Endodermal cell (in vitro differentiated cells): ENCODE results near the gene SBK1. TPM values are rescaled to one million over a fixed set of nuclear protein-coding genes. Genes with fewer than 3 reads are reported as not detected.

Source experiments
- DNase-seq: peaks from one replicate; pipeline ENCODE4 v3.0.0-alpha.2; 2017
- H3K27ac ChIP-seq: 2 replicates; pipeline ENCODE4 v1.5.1; 2013; ENCODE audit warnings: mild to moderate bottlenecking, low read depth, low read length, moderate library complexity
- H3K27me3 ChIP-seq: 2 replicates; pipeline ENCODE4 v1.6.1; 2013; ENCODE audit warnings: mild to moderate bottlenecking, low read length, moderate library complexity; ENCODE audit not compliant: insufficient read depth, control insufficient read depth, poor library complexity, severe bottlenecking
- H3K36me3 ChIP-seq: 2 replicates; pipeline ENCODE4 v1.7.0; 2013; ENCODE audit warnings: mild to moderate bottlenecking, low read length, moderate library complexity; ENCODE audit not compliant: control insufficient read depth, insufficient read depth
- H3K4me1 ChIP-seq: one replicate; pipeline ENCODE4 v1.7.0; 2013; ENCODE audit warnings: low read length; ENCODE audit not compliant: control insufficient read depth, insufficient read depth
- H3K4me3 ChIP-seq: 2 replicates; pipeline ENCODE4 v1.5.1; 2013; ENCODE audit warnings: mild to moderate bottlenecking, low read length, moderate library complexity
- H3K9ac ChIP-seq: 2 replicates; pipeline ENCODE4 v1.6.1; 2013; ENCODE audit warnings: mild to moderate bottlenecking, low read length, moderate library complexity; ENCODE audit not compliant: poor library complexity, severe bottlenecking; ENCODE audit errors: extremely low read depth
- H3K9me3 ChIP-seq: 2 replicates; pipeline ENCODE4 v1.6.1; 2013; ENCODE audit warnings: mild to moderate bottlenecking, low read length, moderate library complexity; ENCODE audit not compliant: control insufficient read depth
- H3K27ac Mint-ChIP-seq: 2 replicates; pipeline ENCODE4 v1.8.0; 2020; ENCODE audit warnings: mixed read lengths
- H3K27me3 Mint-ChIP-seq: 2 replicates; pipeline ENCODE4 v1.8.0; 2021; ENCODE audit warnings: mild to moderate bottlenecking, mixed read lengths; ENCODE audit not compliant: insufficient read depth
- H3K36me3 Mint-ChIP-seq: 2 replicates; pipeline ENCODE4 v1.8.0; 2020; ENCODE audit warnings: low read depth, mixed read lengths
- H3K4me1 Mint-ChIP-seq: 2 replicates; pipeline ENCODE4 v1.8.0; 2020; ENCODE audit warnings: mixed read lengths
- H3K4me3 Mint-ChIP-seq: 2 replicates; pipeline ENCODE4 v1.8.0; 2020; ENCODE audit warnings: mild to moderate bottlenecking, moderate library complexity, mixed read lengths
- H3K9me3 Mint-ChIP-seq: 2 replicates; pipeline ENCODE4 v1.8.0; 2020; ENCODE audit warnings: mild to moderate bottlenecking, mixed read lengths
- CTCF ChIP-seq: fragments of 200-600 bp; sonication (generic); conservative IDR thresholded peaks from 2 replicates; pipeline ENCODE4 v1.5.0; 2021; ENCODE audit warnings: antibody characterized with exemption, mild to moderate bottlenecking
- WGBS, 2 experiments: methylation state at CpG; one replicate each; pipeline versions ENCODE4 v1.1.5 to v1.1.7; 2013; ENCODE audit warnings: missing lambda C conversion rate in 2 of 2, mixed read lengths in 1 of 2; ENCODE audit not compliant: insufficient coverage in 1 of 2, insufficient read length in 1 of 2; 5-methylcytosine and 5-hydroxymethylcytosine counted together
- total RNA-seq, 2 donors: library from RNA; stranded (reverse); fragmentation: NEBNext Ultra II Directional in 1 of 2; extraction: Animal tissue kit (Norgen Biotek cat#: 25700) in 1 of 2; gene quantifications; 2 replicates in 1 of 2; 3 replicates in 1 of 2; pipeline ENCODE4 v1.2.1, GENCODE V29; 2021

Gene SBK1
- total RNA-seq, 2 donors from 2014 or later, result 55.9 to 62.5 TPM

- Histone ChIP-seq H3K27me3 (no peaks in the 10 kb centered on the region), H3K9me3 (no peaks in the 10 kb centered on the region), H3K4me3 (no peak overlapping the region), H3K36me3 (no peaks in the 10 kb centered on the region), H3K9ac (no peak overlapping the region), H3K4me1 (peaks cover under 1% of the 10 kb centered on the region), H3K27ac (no peak overlapping the region)
- no peak for TF ChIP-seq CTCF
- 92 to 94% methylated on average over 9 of the region's 9 CpGs for WGBS, 2 experiments
- Mint-ChIP-seq H3K27ac (no peak overlapping the region), H3K27me3 (no peaks in the 10 kb centered on the region), H3K4me3 (no peak overlapping the region), H3K4me1 (no peaks in the 10 kb centered on the region), H3K9me3 (no peaks in the 10 kb centered on the region), H3K36me3 (peaks cover 11% of the 10 kb centered on the region)
- no peak for DNase-seq
Measured at GRCh38 chr16:28285649-28286048, 6.7 kb upstream of the SBK1 start.

GRCh38 chr16:28288114-28288513, 4.2 kb upstream of the SBK1 start:
- no peak for DNase-seq
- peaks cover 4% of the 10 kb centered on the region for H3K4me1 Mint-ChIP-seq
- H3K4me3 Mint-ChIP-seq, result no peak overlapping the region
- H3K27me3 Mint-ChIP-seq, result no peaks in the 10 kb centered on the region
- no peak for TF ChIP-seq CTCF
- H3K36me3 Mint-ChIP-seq, result peaks cover 11% of the 10 kb centered on the region
- no peaks in the 10 kb centered on the region for H3K9me3 Mint-ChIP-seq
- 95 to 96% methylated on average over 5 to 7 of the region's 7 CpGs for WGBS, 2 experiments
- H3K36me3 ChIP-seq, result no peaks in the 10 kb centered on the region
- H3K4me3 ChIP-seq, result no peak overlapping the region
- H3K4me1 ChIP-seq, result peaks cover 3% of the 10 kb centered on the region
- H3K9ac ChIP-seq, result no peak overlapping the region
- no peak overlapping the region for H3K27ac Mint-ChIP-seq
- H3K27ac ChIP-seq, result peak overlapping the region; percentile 22
- H3K27me3 ChIP-seq, result no peaks in the 10 kb centered on the region
- H3K9me3 ChIP-seq, result no peaks in the 10 kb centered on the region

- peaks cover 6% of the 10 kb centered on the region for H3K4me1 Mint-ChIP-seq
Measured at GRCh38 chr16:28289048-28289447, 3.3 kb upstream of the SBK1 start.

More at GRCh38 chr16:28289048-28289447, 3.3 kb upstream of the SBK1 start:
- Histone ChIP-seq H3K9ac (no peak overlapping the region), H3K36me3 (no peaks in the 10 kb centered on the region), H3K4me3 (no peak overlapping the region), H3K27ac (no peak overlapping the region), H3K9me3 (no peaks in the 10 kb centered on the region), H3K4me1 (peaks cover 3% of the 10 kb centered on the region), H3K27me3 (no peaks in the 10 kb centered on the region)
- TF ChIP-seq CTCF, result no peak
- H3K27me3 Mint-ChIP-seq, result no peaks in the 10 kb centered on the region
- no peak overlapping the region for H3K27ac Mint-ChIP-seq
- no peak overlapping the region for H3K4me3 Mint-ChIP-seq
- WGBS, 2 experiments, result 84 to 90% methylated on average over 2 to 3 of the region's 3 CpGs
- no peak for DNase-seq
- H3K9me3 Mint-ChIP-seq, result no peaks in the 10 kb centered on the region
- H3K36me3 Mint-ChIP-seq, result peaks cover 10% of the 10 kb centered on the region
